H1 (cell line): Measurements from ENCODE around the gene EDDM3A. TPM values are rescaled to one million over a fixed set of nuclear protein-coding genes. Genes with fewer than 3 reads are reported as not detected.

ENCODE experiments used
- CTCF ChIA-PET: fragments of 300-600 bp; sonication (Branson Sonifier 250); formaldehyde crosslinking; loops from one replicate; lab custom pipeline; 2021; ENCODE audit not compliant: partially characterized antibody; lab: Charles Lee
- POLR2A ChIA-PET: fragments of 300-600 bp; sonication (Branson Sonifier 250); formaldehyde crosslinking; loops from one replicate; lab custom pipeline; 2021; ENCODE audit warnings: inconsistent platforms; ENCODE audit not compliant: partially characterized antibody; lab: Charles Lee
- DNase-seq, 2 experiments: peaks; one replicate each; pipeline versions ENCODE4 v3.0.0 to v3.0.0-alpha.2; 2010 to 2022; ENCODE audit warnings: low spot score in 2 of 2, low read depth in 1 of 2, mixed read lengths in 1 of 2
- FAIRE-seq: peaks from 2 replicates; lab custom pipeline; 2011; peaks lifted over from hg19 to GRCh38; lab: Jason Lieb, UNC
- H2AFZ ChIP-seq: 2 replicates; pipeline ENCODE4 v1.8.1; 2012; ENCODE audit warnings: low read length, inconsistent platforms
- H2AK5ac ChIP-seq: 2 replicates; pipeline ENCODE4 v1.6.1; 2013; ENCODE audit warnings: low read depth, low read length
- H2BK120ac ChIP-seq: replicated peaks from 2 replicates; pipeline ENCODE3; 2013; ENCODE audit warnings: low read depth, low read length, inconsistent platforms
- H2BK12ac ChIP-seq: 2 replicates; pipeline ENCODE4 v1.6.1; 2013; ENCODE audit warnings: low read depth, low read length
- H2BK15ac ChIP-seq: 2 replicates; pipeline ENCODE4 v1.6.1; 2013; ENCODE audit warnings: low read length
- H2BK20ac ChIP-seq: 2 replicates; pipeline ENCODE4 v1.6.1; 2013; ENCODE audit warnings: low read length
- H2BK5ac ChIP-seq: 2 replicates; pipeline ENCODE4 v1.6.1; 2013; ENCODE audit warnings: low read depth, low read length
- H3K14ac ChIP-seq: 2 replicates; pipeline ENCODE4 v1.6.1; 2013; ENCODE audit warnings: inconsistent platforms; ENCODE audit not compliant: insufficient read length
- H3K18ac ChIP-seq: 2 replicates; pipeline ENCODE4 v1.6.1; 2013; ENCODE audit warnings: low read length; ENCODE audit errors: extremely low read depth
- H3K23ac ChIP-seq: 2 replicates; pipeline ENCODE4 v1.6.1; 2013; ENCODE audit warnings: inconsistent platforms; ENCODE audit not compliant: insufficient read length
- H3K23me2 ChIP-seq: 2 replicates; pipeline ENCODE4 v1.6.1; 2013; ENCODE audit warnings: low read depth, low read length
- H3K27ac ChIP-seq: 2 replicates; pipeline ENCODE4 v1.6.1; 2011; ENCODE audit warnings: low read depth, low read length, inconsistent platforms
- H3K27me3 ChIP-seq, 4 experiments: replicated peaks in 1 of 4; 1 replicate in 1 of 4; 2 replicates in 3 of 4; pipeline versions ENCODE4 v1.6.1 to v1.8.1; 2011 to 2013; ENCODE audit warnings: low read length in 3 of 4, mild to moderate bottlenecking in 3 of 4, inconsistent platforms in 2 of 4, mixed read lengths in 2 of 4, moderate library complexity in 1 of 4; ENCODE audit not compliant: control insufficient read depth in 3 of 4, insufficient read depth in 3 of 4; ENCODE audit errors: extremely low read depth in 1 of 4
- H3K36me3 ChIP-seq, 4 experiments: 2 replicates each; pipeline versions ENCODE4 v1.6.1 to v1.8.1; 2011 to 2013; ENCODE audit warnings: mild to moderate bottlenecking in 4 of 4, low read length in 3 of 4, moderate library complexity in 2 of 4, control low read depth in 1 of 4, inconsistent platforms in 1 of 4; ENCODE audit not compliant: insufficient read depth in 4 of 4, control insufficient read depth in 2 of 4
- H3K4ac ChIP-seq: replicated peaks from 2 replicates; pipeline ENCODE3; 2013; ENCODE audit warnings: low read length, low read depth, mixed read lengths, inconsistent platforms; ENCODE audit not compliant: insufficient read length
- H3K4me1 ChIP-seq, 4 experiments: replicated peaks in 1 of 4; 1 replicate in 1 of 4; 2 replicates in 3 of 4; pipeline versions ENCODE4 v1.6.1 to v1.8.1; 2011 to 2013; ENCODE audit warnings: low read length in 3 of 4, inconsistent platforms in 2 of 4, mixed read lengths in 1 of 4; ENCODE audit not compliant: insufficient read depth in 4 of 4, control insufficient read depth in 3 of 4
- H3K4me2 ChIP-seq, 2 experiments: 2 replicates each; pipeline versions ENCODE4 v1.6.1 to v1.8.1; 2011 to 2013; ENCODE audit warnings: low read depth in 2 of 2, low read length in 2 of 2, control low read depth in 1 of 2, inconsistent platforms in 1 of 2, mild to moderate bottlenecking in 1 of 2; ENCODE audit not compliant: insufficient read depth in 1 of 2
- H3K4me3 ChIP-seq, 4 experiments: fragments of 200-600, 300-600 bp in 1 of 4; sonication (generic), shearing (Covaris generic), sonication (Bioruptor Twin) in 1 of 4; 2 replicates each; pipeline versions ENCODE4 v1.5.1 to v1.8.1; 2011 to 2016; ENCODE audit warnings: low read length in 4 of 4, low read depth in 3 of 4, control low read depth in 2 of 4, inconsistent platforms in 2 of 4, mild to moderate bottlenecking in 2 of 4, mixed read lengths in 1 of 4, moderate library complexity in 1 of 4; ENCODE audit not compliant: insufficient read depth in 2 of 4; ENCODE audit errors: extremely low read depth in 1 of 4
- H3K56ac ChIP-seq: replicated peaks from 2 replicates; pipeline ENCODE3; 2013; ENCODE audit warnings: low read depth, mild to moderate bottlenecking, mixed read lengths, low read length, inconsistent platforms; ENCODE audit not compliant: insufficient read length
- H3K79me1 ChIP-seq: 2 replicates; pipeline ENCODE4 v1.6.1; 2013; ENCODE audit warnings: low read depth, low read length, control low read depth
- H3K79me2 ChIP-seq, 2 experiments: 2 replicates each; pipeline versions ENCODE4 v1.6.1 to v1.8.1; 2012 to 2013; ENCODE audit warnings: low read length in 2 of 2, mild to moderate bottlenecking in 2 of 2, inconsistent platforms in 1 of 2; ENCODE audit not compliant: insufficient read depth in 2 of 2, control insufficient read depth in 1 of 2
- H3K9ac ChIP-seq, 4 experiments: replicated peaks in 1 of 4; 1 replicate in 1 of 4; 2 replicates in 3 of 4; pipeline versions ENCODE4 v1.6.1 to v1.8.1; 2011 to 2013; ENCODE audit warnings: low read depth in 3 of 4, low read length in 3 of 4, control low read depth in 2 of 4, mild to moderate bottlenecking in 2 of 4, moderate library complexity in 2 of 4, inconsistent platforms in 1 of 4; ENCODE audit errors: extremely low read depth in 1 of 4
- H3K9me3 ChIP-seq, 2 experiments: 2 replicates each; pipeline versions ENCODE4 v1.6.1 to v1.8.1; 2012 to 2013; ENCODE audit warnings: mild to moderate bottlenecking in 2 of 2, moderate library complexity in 2 of 2, control low read depth in 1 of 2, inconsistent platforms in 1 of 2, low read depth in 1 of 2, low read length in 1 of 2, mixed read lengths in 1 of 2; ENCODE audit not compliant: insufficient read depth in 2 of 2
- H4K20me1 ChIP-seq, 2 experiments: replicated peaks in 1 of 2; 2 replicates each; pipeline versions ENCODE3 to v1.8.1; 2011 to 2013; ENCODE audit warnings: inconsistent platforms in 2 of 2, low read length in 2 of 2, mild to moderate bottlenecking in 1 of 2; ENCODE audit not compliant: insufficient read depth in 2 of 2, control insufficient read depth in 1 of 2
- H4K5ac ChIP-seq: 2 replicates; pipeline ENCODE4 v1.6.1; 2013; ENCODE audit warnings: low read length, low read depth, mixed read lengths, inconsistent platforms; ENCODE audit not compliant: insufficient read length
- H4K8ac ChIP-seq: 2 replicates; pipeline ENCODE4 v1.8.0; 2013; ENCODE audit warnings: mild to moderate bottlenecking, moderate library complexity, low read length, inconsistent platforms; ENCODE audit not compliant: insufficient read depth; ENCODE audit errors: extremely low read depth
- H4K91ac ChIP-seq: replicated peaks from 2 replicates; pipeline ENCODE3; 2013; ENCODE audit warnings: low read length, mixed read lengths, inconsistent platforms; ENCODE audit not compliant: insufficient read length
- BCL11A ChIP-seq, 2 experiments: IDR thresholded peaks; one replicate each; pipeline ENCODE4 v1.6.1; 2011; ENCODE audit warnings: low read depth in 2 of 2, low read length in 2 of 2, mild to moderate bottlenecking in 2 of 2
- BRCA1 ChIP-seq: IDR thresholded peaks from 2 replicates; pipeline ENCODE4 v1.6.1; 2012; ENCODE audit warnings: low read depth, low read length, improper control_type of control experiment
- CHD2 ChIP-seq: IDR thresholded peaks from 2 replicates; pipeline ENCODE4 v1.6.1; 2012; ENCODE audit warnings: low read length, improper control_type of control experiment
- KDM4A ChIP-seq: IDR thresholded peaks from one replicate; pipeline ENCODE4 v1.7.1; 2012; ENCODE audit warnings: low read depth, mild to moderate bottlenecking, moderate library complexity, low read length, inconsistent platforms; ENCODE audit not compliant: severe bottlenecking
- PHF8 ChIP-seq: fragments of 200-600 bp; sonication (generic); conservative IDR thresholded peaks from 2 replicates; pipeline ENCODE4 v1.7.1; 2012; ENCODE audit warnings: low read depth, mild to moderate bottlenecking, inconsistent platforms, low read length, moderate library complexity
- POLR2AphosphoS5 ChIP-seq: IDR thresholded peaks from 2 replicates; pipeline ENCODE4 v1.6.1; 2011; ENCODE audit warnings: low read depth, low read length
- POU5F1 ChIP-seq: IDR thresholded peaks from 2 replicates; pipeline ENCODE4 v1.6.1; 2011; ENCODE audit warnings: low read depth, mild to moderate bottlenecking, low read length, moderate library complexity
- RBBP5 ChIP-seq: IDR thresholded peaks from 2 replicates; pipeline ENCODE4 v1.7.1; 2012; ENCODE audit warnings: low read depth, mild to moderate bottlenecking, inconsistent platforms, low read length, moderate library complexity, borderline replicate concordance
- RFX5 ChIP-seq: IDR thresholded peaks from 2 replicates; pipeline ENCODE4 v1.6.1; 2011; ENCODE audit warnings: low read depth, low read length, improper control_type of control experiment, borderline replicate concordance
- RXRA ChIP-seq: IDR thresholded peaks from 2 replicates; pipeline ENCODE4 v1.6.1; 2011; ENCODE audit warnings: low read depth, mild to moderate bottlenecking, low read length, moderate library complexity; ENCODE audit not compliant: insufficient read depth
- SP4 ChIP-seq: IDR thresholded peaks from 2 replicates; pipeline ENCODE4 v1.6.1; 2012; ENCODE audit warnings: low read length, inconsistent platforms
- SRF ChIP-seq: IDR thresholded peaks from 2 replicates; pipeline ENCODE4 v1.6.1; 2011; ENCODE audit warnings: mild to moderate bottlenecking, low read depth, low read length, moderate library complexity
- WGBS, 2 experiments: shearing (Covaris generic) in 1 of 2; methylation state at CpG; one replicate each; pipeline versions ENCODE4 v1.1.6 to v1.1.7; 2013 to 2015; ENCODE audit warnings: low lambda C conversion rate in 2 of 2, mixed read lengths in 2 of 2, inconsistent platforms in 1 of 2, low coverage in 1 of 2, missing lambda C conversion rate in 1 of 2; ENCODE audit not compliant: insufficient replicate concordance in 2 of 2, insufficient coverage in 1 of 2, insufficient read length in 1 of 2; ENCODE audit errors: extremely low coverage in 1 of 2, missing lambda C conversion rate in 1 of 2; 5-methylcytosine and 5-hydroxymethylcytosine counted together
- polyA plus RNA-seq, 7 experiments: library from polyadenylated mRNA; depleted of rRNA in 3 of 7; stranded (reverse) in 5 of 7; unstranded in 2 of 7; fragments of >200 nt in 5 of 7; fragments of 200-250 nt in 2 of 7; gene quantifications; 1 replicate in 5 of 7; 2 replicates in 1 of 7; 4 replicates in 1 of 7; pipeline versions ENCODE4 v1.2.1 to v1.2.3, GENCODE V29; 2011 to 2013; ENCODE audit warnings: missing spikeins in 2 of 7, mixed read lengths in 2 of 7
- total RNA-seq: library from RNA; stranded (reverse); fragmentation: NEBNext Ultra II Directional; extraction: Animal tissue kit (Norgen Biotek cat#: 25700); gene quantifications from 2 replicates; pipeline ENCODE4 v1.2.1, GENCODE V29; 2021

EDDM3A gene
- total and polyA plus RNA-seq, 2 of the 8 experiments (the other 6 are each of a cell fraction or from before 2014, with no cell fraction given), result 0.09 TPM; not detected in 1

DNA sequence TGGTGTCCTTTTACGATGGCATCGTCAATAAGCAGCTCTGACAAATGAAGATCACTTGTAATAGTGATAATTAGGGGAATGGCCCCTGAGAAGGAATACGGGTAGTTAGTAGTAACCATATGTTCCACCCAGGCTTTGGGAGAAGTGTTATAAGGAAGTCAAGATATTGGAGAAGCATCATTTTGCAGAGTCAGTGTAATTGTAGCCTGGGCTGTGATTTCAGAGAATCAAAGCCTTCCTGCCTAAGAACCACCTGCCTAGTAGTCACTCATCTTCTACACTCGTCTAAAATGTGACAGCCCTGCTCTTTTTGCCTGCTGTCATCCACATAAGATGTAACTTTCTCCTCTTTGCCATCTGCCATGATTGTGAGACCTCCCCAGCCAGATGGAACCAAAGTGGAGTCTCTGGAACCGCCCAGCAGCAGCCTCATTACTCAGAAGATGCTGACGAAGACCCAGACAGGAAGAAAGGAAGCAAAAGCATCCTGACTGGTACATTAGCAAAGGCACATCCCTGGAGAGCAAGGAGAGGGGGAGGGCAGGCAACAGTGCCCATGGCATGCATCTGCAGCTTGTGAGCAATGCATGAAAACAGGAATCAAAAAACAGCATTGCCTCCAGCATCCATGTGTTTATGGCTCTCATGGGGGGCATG lies 12.6 kb upstream of the EDDM3A start:
- ChIA-PET CTCF (interaction anchor here (1.0 to 1.8 kb wide), 5 partner anchors 10 to 70 kb away, joined by 3 to 9 read pairs (median 4); partner anchors contain the start of gene EDDM3A), POLR2A (interaction anchor here (0.6 kb wide), 1 partner anchor 54 kb away, joined by 3 read pairs; no protein-coding TSS in a partner anchor)
- H4K8ac ChIP-seq, result no peak overlapping the region
- H2BK12ac ChIP-seq, result no peak overlapping the region
- no peaks in the 10 kb centered on the region for H4K20me1 ChIP-seq
- H3K4me2 ChIP-seq, result no peak overlapping the region
- H3K14ac ChIP-seq, result no peak overlapping the region
- H4K91ac ChIP-seq, result no peak overlapping the region
- H3K23me2 ChIP-seq, result no peaks in the 10 kb centered on the region
- no peak overlapping the region for H3K56ac ChIP-seq
- H2BK20ac ChIP-seq, result no peak overlapping the region
- no peaks in the 10 kb centered on the region for H3K4me1 ChIP-seq
- no peaks in the 10 kb centered on the region for H3K9me3 ChIP-seq
- no peak overlapping the region for H2AFZ ChIP-seq
- H3K4ac ChIP-seq, result no peak overlapping the region
- no peaks in the 10 kb centered on the region for H3K79me2 ChIP-seq
- no peak overlapping the region for H3K27ac ChIP-seq
- H2BK15ac ChIP-seq, result no peak overlapping the region
- no peak for FAIRE-seq
- H3K27me3 ChIP-seq, result no peaks in the 10 kb centered on the region
- no peak overlapping the region for H3K23ac ChIP-seq
- no peak overlapping the region for H2AK5ac ChIP-seq
- H3K9ac ChIP-seq, result no peak overlapping the region
- 88% methylated on average over 6 of the region's 6 CpGs; no CpG with 5 or more reads in 1 of the 2 experiments for WGBS, 2 experiments
- H3K79me1 ChIP-seq, result no peaks in the 10 kb centered on the region
- H4K5ac ChIP-seq, result no peak overlapping the region
- TF ChIP-seq SRF (no peak), CHD2 (no peak), POU5F1 (no peak), RXRA (no peak), RBBP5 (no peak), POLR2AphosphoS5 (no peak), RFX5 (no peak), KDM4A (no peak), BRCA1 (no peak), PHF8 (no peak), SP4 (no peak), BCL11A (IDR thresholded peaks at IDR 0.05; ENCODE audit: low read depth in 2 of 2, low read length in 2 of 2) (no peak)
- H3K36me3 ChIP-seq, result no peaks in the 10 kb centered on the region
- H2BK120ac ChIP-seq, result no peak overlapping the region
- H3K18ac ChIP-seq, result no peak overlapping the region
- no peak overlapping the region for H3K4me3 ChIP-seq
- no peak overlapping the region for H2BK5ac ChIP-seq
- DNase-seq, result no peak
